ENCODE results near the gene DCDC2C. TPM values are rescaled to one million over a fixed set of nuclear protein-coding genes. Genes with fewer than 3 reads are reported as not detected.

Gene DCDC2C
- total and polyA plus RNA-seq, 2 of the 4 experiments (the other 2 are of a cell fraction), result not detected

- intact Hi-C loops (cut with micrococcal nuclease), result no loop called here
Observed at GRCh38 chr2:3774336-3774735, 71.0 kb downstream of the DCDC2C start.

More at GRCh38 chr2:3774336-3774735, 71.0 kb downstream of the DCDC2C start:
- 70% methylated on average over 2 of the region's 12 CpGs; no CpG with 5 or more reads in 1 of the 2 experiments for WGBS, 2 experiments (ENCODE audit: extremely low coverage in 2 of 2, insufficient read length in 1 of 2)
- no peak overlapping the region for H4K91ac ChIP-seq (ENCODE audit: insufficient read depth, low read depth, low read length)
- no peaks in the 10 kb centered on the region for H3K9me3 ChIP-seq (ENCODE audit: control insufficient read depth, insufficient read depth, low read length)
- in situ Hi-C loops (cut with MboI; ENCODE audit: low sequenced_read_pairs), result no loop called here
- H4K8ac ChIP-seq (ENCODE audit: low read depth in 2 of 2, low read length in 2 of 2), result no peak overlapping the region
- H3K56ac ChIP-seq (ENCODE audit: extremely low read depth, insufficient read depth, low read length), result no peak overlapping the region
- H3K9me1 ChIP-seq (ENCODE audit: insufficient read depth, low read length), result no peaks in the 10 kb centered on the region
- ChIA-PET POLR2A (ENCODE audit: unreplicated experiment) (no interaction called here), CTCF (interaction anchor here (1.6 kb wide), 1 partner anchor 46 kb away, joined by 5 read pairs; no protein-coding TSS in a partner anchor)
- H2AK5ac ChIP-seq (ENCODE audit: low read depth, low read length), result no peak overlapping the region
- H3K27me3 ChIP-seq (ENCODE audit: control insufficient read depth, insufficient read depth, low read length), result no peaks in the 10 kb centered on the region
- BruUV-seq (replicated peaks), result no TSS peak
- H3K14ac ChIP-seq (replicated peaks; ENCODE audit: low read depth, low read length), result no peak overlapping the region
- H4K5ac ChIP-seq (ENCODE audit: low read depth, low read length), result no peak overlapping the region
- H2BK120ac ChIP-seq (ENCODE audit: low read depth, low read length), result no peak overlapping the region
- no peak overlapping the region for H3K18ac ChIP-seq (ENCODE audit: low read depth, low read length)
- no peak overlapping the region for H3K4me2 ChIP-seq (ENCODE audit: low read depth, low read length)
- peaks cover 2% of the 10 kb centered on the region; the same call in 1 of the 2 replicates for H3K4me1 ChIP-seq (ENCODE audit: control insufficient read depth, insufficient read depth, low read length)
- no peak for ATAC-seq (ENCODE audit: low read depth)
- no peak overlapping the region for H2AFZ ChIP-seq (replicated peaks; ENCODE audit: low read length, poor library complexity)
- H4K20me1 ChIP-seq (ENCODE audit: insufficient read depth, low read length), result no peaks in the 10 kb centered on the region
- no peak for DNase-seq
- no peak overlapping the region for H3K27ac ChIP-seq (ENCODE audit: insufficient read depth, low read length)
- no peaks in the 10 kb centered on the region for H3K79me1 ChIP-seq (ENCODE audit: low read depth in 1 of 2, low read length in 2 of 2)
- no peak overlapping the region for H2BK20ac ChIP-seq (ENCODE audit: low read depth, low read length)
- no peak overlapping the region for H2BK5ac ChIP-seq (ENCODE audit: low read depth, low read length, poor library complexity, severe bottlenecking)
- H3K36me3 ChIP-seq (ENCODE audit: control insufficient read depth, insufficient read depth, low read length), result no peaks in the 10 kb centered on the region
- no peak for TF ChIP-seq RAD21 (IDR thresholded peaks at IDR 0.05; ENCODE audit: low read length)
- no peak for TF ChIP-seq POLR2A (IDR thresholded peaks at IDR 0.05; ENCODE audit: low read depth, low read length)
- TF ChIP-seq CEBPB (IDR thresholded peaks at IDR 0.05; ENCODE audit: low read depth, low read length), result no peak
- no peak for TF ChIP-seq MAZ (IDR thresholded peaks at IDR 0.05; ENCODE audit: borderline replicate concordance, low read depth, low read length)
- no peak for TF ChIP-seq CTCF (conservative IDR thresholded peaks at IDR 0.05; ENCODE audit: low read depth, low read length)
- no peak for TF ChIP-seq NFE2L2 (IDR thresholded peaks at IDR 0.05; ENCODE audit: low read depth, low read length)
- no peak for TF ChIP-seq MXI1 (IDR thresholded peaks at IDR 0.05; ENCODE audit: borderline replicate concordance, low read depth, low read length)
- TF ChIP-seq RCOR1 (IDR thresholded peaks at IDR 0.05; ENCODE audit: insufficient replicate concordance, low read length), result no peak
- no peak for TF ChIP-seq FOS (IDR thresholded peaks at IDR 0.05; ENCODE audit: low read depth, low read length)
- no peak for TF ChIP-seq RFX5 (IDR thresholded peaks at IDR 0.05; ENCODE audit: low read depth, low read length)
- TF ChIP-seq SMC3 (IDR thresholded peaks at IDR 0.05; ENCODE audit: low read depth, low read length), result no peak
- TF ChIP-seq BHLHE40 (IDR thresholded peaks at IDR 0.05; ENCODE audit: low read depth, low read length), result no peak
- TF ChIP-seq CHD1 (IDR thresholded peaks at IDR 0.05; ENCODE audit: low read depth, low read length), result no peak
- TF ChIP-seq ELK1 (IDR thresholded peaks at IDR 0.05; ENCODE audit: borderline replicate concordance, low read depth, low read length), result no peak
- no peak for TF ChIP-seq USF2 (IDR thresholded peaks at IDR 0.05; ENCODE audit: low read depth, low read length)
- no peak overlapping the region for H3K23ac ChIP-seq (ENCODE audit: low read depth, low read length)
- no peak overlapping the region for H3K4ac ChIP-seq (ENCODE audit: low read depth, low read length)
- H3K9ac ChIP-seq (ENCODE audit: low read depth, low read length), result no peak overlapping the region
- no peak overlapping the region for H2BK15ac ChIP-seq (ENCODE audit: low read depth, low read length)
- no peak overlapping the region for H2AK9ac ChIP-seq (replicated peaks; ENCODE audit: low read depth, low read length, poor library complexity)
- dilution Hi-C loops (cut with HindIII; ENCODE audit: low sequenced_read_pairs, unreplicated experiment), result no loop called here
- H3K4me3 ChIP-seq (ENCODE audit: insufficient read depth, low read depth, low read length), result no peak overlapping the region
